WTC11 (cell line): ENCODE measurements around the gene SLC7A8. TPM values are rescaled to one million over a fixed set of nuclear protein-coding genes. Genes with fewer than 3 reads are reported as not detected.
A peak's percentile ranks its signal among the peaks of the same experiment; 100 is the strongest.

ENCODE experiments used
- ATAC-seq: fragments of 200-7000 bp; cut with Tn5 transposase; 2 replicates; pipeline ENCODE4 v1.10.0; 2021; ENCODE audit warnings: mild to moderate bottlenecking, moderate library complexity
- CTCF ChIA-PET: fragments of 300-600 bp; sonication (Branson Sonifier 250); formaldehyde crosslinking; loops from one replicate; lab custom pipeline; 2021; ENCODE audit warnings: antibody characterized with exemption; lab: Charles Lee
- POLR2A ChIA-PET: fragments of 350-600 bp; sonication (Branson Sonifier 250); formaldehyde crosslinking; loops from one replicate; lab custom pipeline; 2021; ENCODE audit warnings: antibody characterized with exemption; lab: Charles Lee
- DNase-seq: peaks from one replicate; pipeline ENCODE4 v3.0.0; 2021; ENCODE audit warnings: low spot score
- H3K27ac Mint-ChIP-seq: 2 replicates; pipeline ENCODE4 v1.8.0; 2021; ENCODE audit warnings: mixed read lengths
- H3K27me3 Mint-ChIP-seq: 2 replicates; pipeline ENCODE4 v1.8.0; 2021; ENCODE audit warnings: low read depth, mild to moderate bottlenecking, moderate library complexity, mixed read lengths
- H3K36me3 Mint-ChIP-seq: 2 replicates; pipeline ENCODE4 v1.8.0; 2021; ENCODE audit warnings: mixed read lengths
- H3K4me1 Mint-ChIP-seq: 2 replicates; pipeline ENCODE4 v1.8.0; 2022; ENCODE audit warnings: mixed read lengths
- H3K4me3 Mint-ChIP-seq: 2 replicates; pipeline ENCODE4 v1.8.0; 2021; ENCODE audit warnings: mild to moderate bottlenecking, moderate library complexity, mixed read lengths
- H3K9me3 Mint-ChIP-seq: 2 replicates; pipeline ENCODE4 v1.8.0; 2021; ENCODE audit warnings: mixed read lengths
- AFF4 ChIP-seq: sonication (generic); formaldehyde crosslinking; IDR thresholded peaks from 2 replicates; pipeline ENCODE4 v1.8.1; 2023; ENCODE audit warnings: mild to moderate bottlenecking, missing genetic modification reagents, borderline replicate concordance
- KAT7 ChIP-seq: sonication (generic); formaldehyde crosslinking; IDR thresholded peaks from 2 replicates; pipeline ENCODE4 v1.8.1; 2023; ENCODE audit warnings: missing genetic modification reagents, mild to moderate bottlenecking, borderline replicate concordance
- MXD4 ChIP-seq: fragments of 250-450 bp; sonication (Bioruptor Pico); IDR thresholded peaks from 2 replicates; pipeline ENCODE4 v1.8.0; 2021; ENCODE audit warnings: mild to moderate bottlenecking, moderate library complexity, borderline replicate concordance
- NR2C2 ChIP-seq: sonication (generic); formaldehyde crosslinking; IDR thresholded peaks from 2 replicates; pipeline ENCODE4 v1.8.0; 2022; ENCODE audit warnings: mild to moderate bottlenecking, missing genetic modification reagents
- SMAD4 ChIP-seq: sonication (generic); formaldehyde crosslinking; IDR thresholded peaks from 2 replicates; pipeline ENCODE4 v1.8.0; 2022; ENCODE audit warnings: mild to moderate bottlenecking, missing genetic modification reagents
- SOX15 ChIP-seq: fragments of 250-450 bp; sonication (Bioruptor Pico); IDR thresholded peaks from 2 replicates; pipeline ENCODE4 v1.9.0; 2021; ENCODE audit warnings: mild to moderate bottlenecking
- TCF7 ChIP-seq: sonication (generic); formaldehyde crosslinking; IDR thresholded peaks from 2 replicates; pipeline ENCODE4 v1.8.0; 2022; ENCODE audit warnings: mild to moderate bottlenecking, low read depth, missing genetic modification reagents, moderate library complexity
- TEAD4 ChIP-seq: sonication (generic); formaldehyde crosslinking; IDR thresholded peaks from 2 replicates; pipeline ENCODE4 v1.8.0; 2022; ENCODE audit warnings: mild to moderate bottlenecking, missing genetic modification reagents
- ZNF232 ChIP-seq: sonication (generic); formaldehyde crosslinking; IDR thresholded peaks from 2 replicates; pipeline ENCODE4 v1.8.0; 2022; ENCODE audit warnings: mild to moderate bottlenecking, missing genetic modification reagents
- ZNF263 ChIP-seq: sonication (generic); formaldehyde crosslinking; IDR thresholded peaks from 2 replicates; pipeline ENCODE4 v1.8.1; 2022; ENCODE audit warnings: low read depth, mild to moderate bottlenecking, moderate library complexity, missing genetic modification reagents
- ZNF396 ChIP-seq: fragments of 250-450 bp; sonication (Bioruptor Pico); IDR thresholded peaks from 2 replicates; pipeline ENCODE4 v1.8.0; 2021; ENCODE audit warnings: mild to moderate bottlenecking, moderate library complexity, borderline replicate concordance
- ZNF671 ChIP-seq: fragments of 250-450 bp; sonication (Bioruptor Pico); IDR thresholded peaks from 2 replicates; pipeline ENCODE4 v1.8.0; 2021; ENCODE audit warnings: mild to moderate bottlenecking
- total RNA-seq: library from RNA; stranded (reverse); gene quantifications from 3 replicates; pipeline ENCODE4 v1.2.3, GENCODE V29; 2021
- TF ChIP-seq, protein P1 (sequence below): fragments of 250-450 bp; sonication (Bioruptor Pico); IDR thresholded peaks from 2 replicates; pipeline ENCODE4 v1.8.0; 2021; ENCODE audit warnings: mild to moderate bottlenecking
- TF ChIP-seq, protein P2 (sequence below): sonication (generic); formaldehyde crosslinking; IDR thresholded peaks from 2 replicates; pipeline ENCODE4 v1.8.1; 2022; ENCODE audit warnings: mild to moderate bottlenecking, missing genetic modification reagents, moderate library complexity, borderline replicate concordance
- TF ChIP-seq, protein P3 (sequence below): sonication (generic); formaldehyde crosslinking; IDR thresholded peaks from 2 replicates; pipeline ENCODE4 v1.8.0; 2023; ENCODE audit warnings: mild to moderate bottlenecking, missing genetic modification reagents
- TF ChIP-seq, protein P4 (sequence below): sonication (generic); formaldehyde crosslinking; conservative IDR thresholded peaks from 2 replicates; pipeline ENCODE4 v1.8.1; 2022; ENCODE audit warnings: mild to moderate bottlenecking, missing genetic modification reagents

Gene SLC7A8
- total RNA-seq, 1 experiment from 2014 or later: 207 TPM

DNA sequence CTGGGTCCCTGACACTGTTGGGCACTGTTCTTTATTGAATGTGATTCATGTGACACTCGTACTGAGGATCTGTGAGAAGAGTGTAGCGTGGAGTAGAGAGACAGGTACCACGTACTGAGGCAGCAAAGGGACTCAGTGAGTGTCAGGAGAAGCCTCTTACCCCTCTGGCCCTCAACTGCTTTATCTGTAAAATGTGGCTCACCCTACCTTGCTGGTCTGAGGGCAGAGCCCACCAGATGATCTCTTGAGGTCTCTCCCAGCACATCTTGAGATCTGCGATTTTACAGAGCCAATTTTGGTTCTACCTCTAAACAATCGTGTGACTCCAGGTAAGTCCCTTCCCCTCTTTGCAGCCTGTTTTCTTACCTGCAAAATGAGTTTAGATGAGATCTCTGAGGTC lies 67.5 kb downstream of the SLC7A8 start (continued):
- no peak for TF ChIP-seq ZNF396 (CRISPR knock-in tag)
- TF ChIP-seq SOX15 (CRISPR knock-in tag): no peak
- TF ChIP-seq, protein P1, sequence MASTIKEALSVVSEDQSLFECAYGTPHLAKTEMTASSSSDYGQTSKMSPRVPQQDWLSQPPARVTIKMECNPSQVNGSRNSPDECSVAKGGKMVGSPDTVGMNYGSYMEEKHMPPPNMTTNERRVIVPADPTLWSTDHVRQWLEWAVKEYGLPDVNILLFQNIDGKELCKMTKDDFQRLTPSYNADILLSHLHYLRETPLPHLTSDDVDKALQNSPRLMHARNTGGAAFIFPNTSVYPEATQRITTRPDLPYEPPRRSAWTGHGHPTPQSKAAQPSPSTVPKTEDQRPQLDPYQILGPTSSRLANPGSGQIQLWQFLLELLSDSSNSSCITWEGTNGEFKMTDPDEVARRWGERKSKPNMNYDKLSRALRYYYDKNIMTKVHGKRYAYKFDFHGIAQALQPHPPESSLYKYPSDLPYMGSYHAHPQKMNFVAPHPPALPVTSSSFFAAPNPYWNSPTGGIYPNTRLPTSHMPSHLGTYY (CRISPR knock-in tag): no peak
- TF ChIP-seq TCF7 (CRISPR knock-in tag): no peak
- no peak for TF ChIP-seq ZNF263 (CRISPR knock-in tag)

DNA sequence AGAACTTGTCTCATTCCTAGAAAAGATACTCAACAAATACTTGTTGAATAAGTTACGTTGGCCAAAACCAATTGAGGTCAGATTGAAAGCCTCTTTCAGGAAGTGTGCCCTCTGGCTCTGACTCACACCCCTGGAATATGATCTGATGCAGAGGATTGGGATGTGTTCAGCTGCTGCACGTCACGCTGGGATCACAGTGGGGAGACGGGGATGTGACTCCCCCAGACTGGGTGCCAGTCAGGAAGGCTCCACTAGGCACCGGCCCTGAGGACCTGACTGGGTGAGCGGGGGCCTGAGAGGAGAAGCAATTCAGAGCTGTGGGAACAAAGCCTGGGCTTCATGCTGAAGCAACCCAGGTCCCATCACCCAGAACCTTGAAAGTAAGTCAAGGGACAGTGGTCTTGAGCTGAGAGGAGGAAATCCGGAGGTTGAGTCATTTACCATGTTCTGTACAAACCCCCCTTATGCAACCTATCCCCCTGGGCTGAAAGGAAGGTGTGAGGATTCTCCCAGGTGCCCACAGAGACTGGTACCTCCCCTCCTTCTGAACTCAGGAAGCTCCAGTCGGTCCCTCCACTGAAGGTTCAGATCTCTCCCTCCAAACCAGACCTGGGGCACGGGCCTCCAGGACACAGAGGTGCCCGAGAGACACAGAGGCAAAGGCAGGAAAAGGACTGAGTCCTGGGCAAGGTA lies 68.3 kb downstream of the SLC7A8 start:
- Mint-ChIP-seq H3K27ac (no peak overlapping the region), H3K4me3 (no peak overlapping the region), H3K4me1 (peaks cover 32% of the 10 kb centered on the region), H3K27me3 (peaks cover 22% of the 10 kb centered on the region), H3K9me3 (no peaks in the 10 kb centered on the region), H3K36me3 (no peaks in the 10 kb centered on the region)
- no peak for ATAC-seq
- CTCF ChIA-PET: interaction anchor here (1.0 kb wide), 1 partner anchor 47 kb away, joined by 3 read pairs; no protein-coding TSS in a partner anchor
- POLR2A ChIA-PET: no interaction called here
- no peak for DNase-seq
- TF ChIP-seq, protein P2, sequence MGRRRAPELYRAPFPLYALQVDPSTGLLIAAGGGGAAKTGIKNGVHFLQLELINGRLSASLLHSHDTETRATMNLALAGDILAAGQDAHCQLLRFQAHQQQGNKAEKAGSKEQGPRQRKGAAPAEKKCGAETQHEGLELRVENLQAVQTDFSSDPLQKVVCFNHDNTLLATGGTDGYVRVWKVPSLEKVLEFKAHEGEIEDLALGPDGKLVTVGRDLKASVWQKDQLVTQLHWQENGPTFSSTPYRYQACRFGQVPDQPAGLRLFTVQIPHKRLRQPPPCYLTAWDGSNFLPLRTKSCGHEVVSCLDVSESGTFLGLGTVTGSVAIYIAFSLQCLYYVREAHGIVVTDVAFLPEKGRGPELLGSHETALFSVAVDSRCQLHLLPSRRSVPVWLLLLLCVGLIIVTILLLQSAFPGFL (CRISPR knock-in tag): 0 out of 2 replicates have a peak, but pooled peaks have one; percentile 23
- TF ChIP-seq ZNF671 (CRISPR knock-in tag): no peak
- TF ChIP-seq, all 79 proteins: peak for 1

DNA sequence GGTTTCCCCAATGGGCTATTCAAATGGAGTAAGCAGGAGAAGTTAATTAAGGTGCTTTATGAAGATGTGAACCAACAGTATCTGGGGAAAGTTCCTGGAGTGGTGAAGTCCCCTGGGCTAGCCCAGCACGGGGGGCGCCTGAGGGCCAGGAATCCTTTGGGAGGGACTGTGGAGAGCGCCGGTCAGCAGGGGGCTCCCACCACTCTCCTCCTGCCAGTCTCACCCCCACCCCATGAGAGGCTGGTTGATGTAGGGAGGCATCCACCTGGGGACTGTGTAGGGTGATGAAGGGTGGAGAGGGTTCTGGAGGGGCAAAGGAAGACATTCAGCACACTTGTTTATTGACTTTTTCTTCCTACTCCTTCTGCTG lies 68.8 kb downstream of the SLC7A8 start:
- Mint-ChIP-seq H3K4me3 (no peak overlapping the region), H3K4me1 (peaks cover 27% of the 10 kb centered on the region), H3K9me3 (no peaks in the 10 kb centered on the region), H3K36me3 (no peaks in the 10 kb centered on the region)
- ChIA-PET POLR2A (no interaction called here), CTCF (interaction anchor here (0.9 to 2.6 kb wide), 3 partner anchors 46 to 128 kb away, joined by 3 to 33 read pairs (median 4); no protein-coding TSS in a partner anchor)
- TF ChIP-seq SMAD4 (CRISPR knock-in tag) (no peak), ZNF232 (CRISPR knock-in tag) (no peak), MXD4 (CRISPR knock-in tag) (no peak), NR2C2 (no peak), KAT7 (CRISPR knock-in tag) (no peak), TEAD4 (CRISPR knock-in tag) (no peak), AFF4 (CRISPR knock-in tag) (no peak)
- TF ChIP-seq, protein P3, sequence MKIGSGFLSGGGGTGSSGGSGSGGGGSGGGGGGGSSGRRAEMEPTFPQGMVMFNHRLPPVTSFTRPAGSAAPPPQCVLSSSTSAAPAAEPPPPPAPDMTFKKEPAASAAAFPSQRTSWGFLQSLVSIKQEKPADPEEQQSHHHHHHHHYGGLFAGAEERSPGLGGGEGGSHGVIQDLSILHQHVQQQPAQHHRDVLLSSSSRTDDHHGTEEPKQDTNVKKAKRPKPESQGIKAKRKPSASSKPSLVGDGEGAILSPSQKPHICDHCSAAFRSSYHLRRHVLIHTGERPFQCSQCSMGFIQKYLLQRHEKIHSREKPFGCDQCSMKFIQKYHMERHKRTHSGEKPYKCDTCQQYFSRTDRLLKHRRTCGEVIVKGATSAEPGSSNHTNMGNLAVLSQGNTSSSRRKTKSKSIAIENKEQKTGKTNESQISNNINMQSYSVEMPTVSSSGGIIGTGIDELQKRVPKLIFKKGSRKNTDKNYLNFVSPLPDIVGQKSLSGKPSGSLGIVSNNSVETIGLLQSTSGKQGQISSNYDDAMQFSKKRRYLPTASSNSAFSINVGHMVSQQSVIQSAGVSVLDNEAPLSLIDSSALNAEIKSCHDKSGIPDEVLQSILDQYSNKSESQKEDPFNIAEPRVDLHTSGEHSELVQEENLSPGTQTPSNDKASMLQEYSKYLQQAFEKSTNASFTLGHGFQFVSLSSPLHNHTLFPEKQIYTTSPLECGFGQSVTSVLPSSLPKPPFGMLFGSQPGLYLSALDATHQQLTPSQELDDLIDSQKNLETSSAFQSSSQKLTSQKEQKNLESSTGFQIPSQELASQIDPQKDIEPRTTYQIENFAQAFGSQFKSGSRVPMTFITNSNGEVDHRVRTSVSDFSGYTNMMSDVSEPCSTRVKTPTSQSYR: no peak
- TF ChIP-seq, protein P4, sequence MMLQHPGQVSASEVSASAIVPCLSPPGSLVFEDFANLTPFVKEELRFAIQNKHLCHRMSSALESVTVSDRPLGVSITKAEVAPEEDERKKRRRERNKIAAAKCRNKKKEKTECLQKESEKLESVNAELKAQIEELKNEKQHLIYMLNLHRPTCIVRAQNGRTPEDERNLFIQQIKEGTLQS: no peak
- TF ChIP-seq, all 79 proteins: peak for 0
- ATAC-seq (no peak), DNase-seq (no peak)
- Mint-ChIP-seq H3K27ac (no peak overlapping the region), H3K27me3 (peaks cover 22% of the 10 kb centered on the region)
